Camera-type eye (tissue), 1 donor: ENCODE results near the gene STRIP2. TPM values are rescaled to one million over a fixed set of nuclear protein-coding genes. Genes with fewer than 3 reads are reported as not detected.

Experiments used
- total RNA-seq: library from RNA; depleted of rRNA; stranded (reverse); fragments of >200 nt; gene quantifications from one replicate; pipeline ENCODE4 v1.2.3, GENCODE V29; 2014

Gene STRIP2, protein sequence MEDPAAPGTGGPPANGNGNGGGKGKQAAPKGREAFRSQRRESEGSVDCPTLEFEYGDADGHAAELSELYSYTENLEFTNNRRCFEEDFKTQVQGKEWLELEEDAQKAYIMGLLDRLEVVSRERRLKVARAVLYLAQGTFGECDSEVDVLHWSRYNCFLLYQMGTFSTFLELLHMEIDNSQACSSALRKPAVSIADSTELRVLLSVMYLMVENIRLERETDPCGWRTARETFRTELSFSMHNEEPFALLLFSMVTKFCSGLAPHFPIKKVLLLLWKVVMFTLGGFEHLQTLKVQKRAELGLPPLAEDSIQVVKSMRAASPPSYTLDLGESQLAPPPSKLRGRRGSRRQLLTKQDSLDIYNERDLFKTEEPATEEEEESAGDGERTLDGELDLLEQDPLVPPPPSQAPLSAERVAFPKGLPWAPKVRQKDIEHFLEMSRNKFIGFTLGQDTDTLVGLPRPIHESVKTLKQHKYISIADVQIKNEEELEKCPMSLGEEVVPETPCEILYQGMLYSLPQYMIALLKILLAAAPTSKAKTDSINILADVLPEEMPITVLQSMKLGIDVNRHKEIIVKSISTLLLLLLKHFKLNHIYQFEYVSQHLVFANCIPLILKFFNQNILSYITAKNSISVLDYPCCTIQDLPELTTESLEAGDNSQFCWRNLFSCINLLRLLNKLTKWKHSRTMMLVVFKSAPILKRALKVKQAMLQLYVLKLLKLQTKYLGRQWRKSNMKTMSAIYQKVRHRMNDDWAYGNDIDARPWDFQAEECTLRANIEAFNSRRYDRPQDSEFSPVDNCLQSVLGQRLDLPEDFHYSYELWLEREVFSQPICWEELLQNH
- total RNA-seq, result 19.6 TPM

DNA sequence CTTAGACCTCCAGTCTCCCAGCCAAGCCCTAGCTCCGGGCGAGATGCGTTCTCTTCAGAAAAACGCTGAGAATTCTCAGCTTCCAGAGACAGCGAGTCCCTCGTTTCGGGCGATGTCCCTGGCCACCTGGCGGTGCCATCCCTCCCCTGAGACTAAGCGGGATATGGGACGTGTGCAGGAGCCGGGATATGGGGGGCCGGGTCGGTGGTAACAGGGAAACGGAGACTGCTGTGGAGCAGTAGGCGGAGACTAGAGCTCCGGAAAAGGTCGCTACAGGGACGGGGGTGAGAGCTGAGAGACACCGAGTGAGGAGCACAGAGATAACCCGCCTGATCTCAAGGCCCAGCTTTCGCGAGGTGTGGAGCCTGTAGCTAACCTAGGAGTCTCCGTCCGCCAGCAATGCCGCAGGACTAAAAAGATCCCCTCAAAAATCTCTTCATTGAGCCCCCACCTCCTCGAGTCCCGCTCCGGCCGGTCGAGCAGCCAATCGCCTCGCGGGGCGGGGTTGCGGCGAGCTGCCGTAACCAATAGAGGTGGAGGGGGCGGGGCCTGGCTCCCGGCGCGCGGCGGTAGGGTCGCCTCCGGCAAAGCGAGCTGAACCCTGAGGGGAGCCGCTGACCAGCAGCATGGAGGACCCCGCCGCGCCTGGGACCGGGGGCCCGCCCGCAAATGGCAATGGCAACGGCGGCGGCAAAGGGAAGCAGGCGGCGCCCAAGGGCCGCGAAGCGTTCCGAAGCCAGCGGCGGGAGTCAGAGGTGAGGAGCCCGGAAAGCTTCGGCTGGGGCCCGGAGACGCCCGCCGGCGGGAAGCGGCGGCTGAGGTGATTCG is at the start of gene STRIP2:
Gene STRIP2 (plus strand): TSS at position 586 of the 828 bp plus-strand sequence. CDS start 41 bp downstream, at position 627.

DNA sequence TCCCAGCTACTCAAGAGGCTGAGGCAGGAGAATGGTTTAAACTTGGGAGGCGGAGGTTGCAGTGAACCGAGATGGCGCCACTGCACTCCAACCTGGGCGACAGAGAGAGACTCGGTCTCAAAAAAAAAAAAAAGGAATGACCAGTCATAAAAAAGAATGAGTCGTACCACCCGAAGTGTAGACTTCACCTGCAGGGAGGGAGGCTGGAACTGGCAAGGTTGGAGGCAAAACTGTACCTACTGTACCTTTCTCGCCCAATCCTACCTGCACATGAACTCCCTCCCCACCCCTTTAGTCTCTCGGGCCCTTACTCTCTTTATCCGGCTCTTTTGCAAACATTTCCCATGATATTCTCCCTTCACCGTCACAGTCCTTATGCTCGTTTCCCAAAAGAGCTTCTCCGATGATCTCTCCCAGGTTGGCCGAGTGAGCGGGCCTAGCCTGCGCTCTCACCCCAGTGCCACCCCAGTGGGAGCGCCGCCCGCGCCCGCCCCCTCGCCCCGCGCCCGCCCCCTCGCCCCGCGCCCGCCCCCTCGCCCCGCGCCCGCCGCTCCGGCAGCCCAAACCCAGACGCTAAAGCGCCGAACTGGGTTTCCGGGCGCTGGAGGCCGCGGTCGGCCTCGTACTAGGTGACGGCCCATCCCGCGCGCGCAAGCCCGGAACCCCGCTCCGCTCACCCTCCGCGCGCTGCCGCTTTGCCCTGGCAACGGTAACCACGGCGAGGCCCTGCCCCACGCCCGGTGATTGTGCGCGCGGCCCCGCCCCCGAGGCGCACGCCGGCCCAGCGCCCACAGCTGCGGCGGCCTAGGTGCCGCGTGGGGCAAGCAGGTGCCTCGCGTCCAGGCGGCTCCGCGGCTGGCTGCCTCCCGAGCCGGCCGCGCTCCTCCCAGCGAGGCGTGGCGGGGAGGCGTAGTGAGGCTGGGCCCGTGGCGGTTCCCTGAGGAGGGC is 67.8 kb downstream of the STRIP2 start, which contains the start of gene SMKR1:
Gene SMKR1 (plus strand): TSS at position 772 of the 948 bp plus-strand sequence. CDS start 294 bp downstream, outside the sequence.

Other genes starting within 250 kb of the STRIP2 start
- gene SMO, start 245.8 kb upstream of the STRIP2 start, total RNA-seq, result 53.9 TPM
- 78.9 TPM for gene AHCYL2, start 209.4 kb upstream of the STRIP2 start, total RNA-seq
- gene SMKR1, start 68.1 kb downstream of the STRIP2 start, total RNA-seq, result 1.3 TPM
- gene NRF1, start 177.3 kb downstream of the STRIP2 start, total RNA-seq, result 41.8 TPM